HG03354 (cell line): Measurements from ENCODE around the gene DPF1.
"Not testable (repeated sequence)": the region's sequence is repeated elsewhere in the genome, so short reads cannot be mapped to it uniquely, and the experiment has no call there.

Experiments used
- ATAC-seq: cut with Tn5 transposase; IDR thresholded peaks from one replicate; pipeline ENCODE4 v1.9.1; 2021; ENCODE audit warnings: mild to moderate bottlenecking; ENCODE audit not compliant: unreplicated experiment, poor library complexity, severe bottlenecking

Gene DPF1

DNA sequence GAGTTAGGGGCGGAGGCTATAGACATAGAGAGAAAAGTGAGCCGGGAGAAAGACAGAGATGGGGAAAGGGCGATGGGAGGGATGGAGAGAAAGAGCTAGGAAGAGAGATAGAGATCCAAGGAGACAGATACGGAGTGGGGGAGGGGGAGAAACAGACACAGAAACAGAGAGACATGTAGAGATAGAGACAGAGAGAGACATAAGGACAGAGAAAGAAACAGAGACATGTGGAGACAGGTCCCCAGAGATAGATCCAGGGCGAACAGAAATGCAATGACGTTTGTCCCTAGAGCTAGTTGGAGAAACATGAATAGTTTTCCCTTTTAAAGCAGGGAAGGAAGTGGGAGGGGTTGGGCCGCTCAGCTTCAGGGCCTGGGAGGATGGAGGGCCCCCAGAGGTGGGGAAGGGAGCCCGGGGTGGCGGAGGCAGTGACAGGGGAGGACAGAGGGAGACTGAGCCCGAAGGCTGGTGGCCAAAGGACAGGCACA, 27.6 kb upstream of the DPF1 start:
- no peak for ATAC-seq

DNA sequence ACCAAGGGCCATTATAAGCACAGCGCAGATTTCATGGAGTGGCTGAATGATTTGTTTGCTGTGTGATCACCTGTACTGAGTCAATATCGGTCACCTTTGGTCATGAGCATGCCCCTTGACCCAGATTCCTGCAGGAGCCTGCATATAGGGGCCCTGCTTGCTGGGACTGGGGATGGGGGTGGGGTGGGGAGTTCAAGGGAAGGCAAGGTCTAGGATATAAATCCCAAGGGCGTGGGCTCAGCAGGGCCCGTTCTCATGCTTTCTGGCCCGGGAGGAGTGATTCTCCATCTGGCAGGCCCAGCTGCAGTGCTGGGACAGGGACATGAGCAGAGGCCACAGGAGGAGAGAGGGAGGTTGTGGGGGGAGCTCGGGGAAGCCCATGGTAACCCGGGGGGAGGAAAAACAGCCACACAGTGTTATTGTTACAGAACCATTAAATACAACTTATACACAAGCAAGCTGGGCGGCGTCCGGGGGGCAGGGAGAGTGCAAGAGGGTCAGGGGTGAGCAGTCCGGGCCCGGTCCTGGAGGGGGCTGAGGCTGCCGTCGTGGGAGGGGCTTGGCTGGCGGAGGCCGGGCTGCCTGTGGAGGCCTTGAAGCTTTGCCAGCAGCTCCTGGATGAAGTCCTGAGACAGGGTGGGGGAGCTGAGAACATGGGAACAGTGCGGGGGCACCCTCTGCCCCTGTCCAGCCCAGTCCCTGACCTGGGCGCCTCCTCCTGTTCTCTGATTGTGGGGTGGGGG, 27.0 kb upstream of the DPF1 start:
- no peak for ATAC-seq

DNA sequence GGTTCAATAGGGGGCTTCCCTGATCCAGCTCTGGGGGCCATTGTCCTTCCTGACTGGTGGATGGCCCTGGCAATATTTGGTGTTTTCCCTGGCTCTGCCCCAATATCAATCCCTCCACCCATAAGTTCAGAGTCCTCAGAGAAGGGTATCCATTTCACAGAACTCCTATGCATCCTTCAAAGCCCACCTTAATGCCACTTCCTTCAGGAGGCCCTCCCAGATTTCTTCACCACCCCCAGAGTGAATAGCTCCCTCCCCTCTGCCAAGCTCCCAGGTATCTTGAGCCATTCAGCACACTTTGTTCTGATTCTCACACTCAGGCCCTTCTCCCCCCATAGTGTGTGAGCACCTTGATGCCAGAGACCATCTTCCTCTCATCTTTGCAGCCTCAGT, 26.4 kb upstream of the DPF1 start:
- ATAC-seq, result no peak

DNA sequence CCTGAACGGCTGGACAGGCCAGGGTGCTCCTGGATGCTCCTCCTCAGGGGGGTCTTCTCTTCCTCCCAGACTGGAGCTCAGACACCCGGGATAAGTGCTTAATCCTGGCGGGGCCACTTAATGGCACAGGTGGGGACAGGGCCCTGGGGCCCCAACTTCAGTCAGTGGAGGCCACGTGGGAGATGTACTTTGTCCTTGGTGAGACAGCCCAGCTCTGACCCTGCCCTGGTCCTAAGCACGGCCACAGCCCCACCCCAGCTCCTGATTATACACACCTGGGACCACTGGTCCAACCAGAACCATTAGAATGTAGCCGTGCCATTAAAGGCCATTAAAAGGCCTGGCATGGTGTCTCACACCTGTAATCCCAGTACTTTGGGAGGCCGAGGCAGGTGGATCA, 24.4 kb upstream of the DPF1 start:
- no peak for ATAC-seq

DNA sequence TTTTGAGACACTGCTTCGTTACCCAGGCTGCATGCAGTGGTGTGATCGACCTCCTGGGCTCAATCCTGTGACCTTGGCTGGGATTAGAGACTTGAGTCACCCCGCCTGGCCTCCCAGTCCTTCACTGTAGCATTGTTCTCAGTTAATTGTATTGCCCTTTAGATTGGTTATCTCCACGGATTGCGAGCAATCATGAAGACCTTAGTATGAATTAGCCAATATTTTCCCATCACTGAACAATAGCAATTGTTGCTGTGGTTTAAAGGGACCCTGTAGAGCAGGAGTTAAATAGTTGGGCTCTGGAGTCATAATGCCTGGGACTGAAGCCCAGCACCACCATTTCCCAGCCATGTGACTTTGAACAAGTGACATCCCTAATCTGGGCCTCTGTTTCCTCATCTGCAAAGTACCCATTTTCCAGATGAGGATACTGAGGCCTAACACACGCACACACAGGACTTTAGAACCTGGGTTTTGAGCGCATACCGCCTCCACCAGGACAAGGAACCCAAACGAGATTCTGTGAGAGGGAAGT, 23.8 kb upstream of the DPF1 start:
- no peak for ATAC-seq

DNA sequence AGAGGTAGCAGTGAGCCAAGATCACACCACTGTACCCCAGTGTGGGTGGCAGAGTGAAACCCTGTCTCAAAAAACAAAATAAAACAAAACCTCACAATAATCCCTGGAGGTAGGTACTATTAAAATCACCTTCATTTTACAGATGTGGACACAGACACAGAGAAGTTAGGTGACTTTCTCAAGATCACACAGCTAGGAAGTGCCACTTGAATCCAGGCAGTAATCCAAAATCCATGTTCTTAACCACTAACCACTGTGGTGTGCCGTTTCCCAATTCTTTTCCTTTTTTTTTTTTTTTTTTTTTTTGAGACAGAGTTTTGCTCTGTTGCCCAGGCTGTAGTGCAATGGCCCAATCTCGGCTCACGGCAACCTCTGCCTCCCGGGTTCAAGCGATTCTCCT, 23.1 kb upstream of the DPF1 start:
- no peak for ATAC-seq

DNA sequence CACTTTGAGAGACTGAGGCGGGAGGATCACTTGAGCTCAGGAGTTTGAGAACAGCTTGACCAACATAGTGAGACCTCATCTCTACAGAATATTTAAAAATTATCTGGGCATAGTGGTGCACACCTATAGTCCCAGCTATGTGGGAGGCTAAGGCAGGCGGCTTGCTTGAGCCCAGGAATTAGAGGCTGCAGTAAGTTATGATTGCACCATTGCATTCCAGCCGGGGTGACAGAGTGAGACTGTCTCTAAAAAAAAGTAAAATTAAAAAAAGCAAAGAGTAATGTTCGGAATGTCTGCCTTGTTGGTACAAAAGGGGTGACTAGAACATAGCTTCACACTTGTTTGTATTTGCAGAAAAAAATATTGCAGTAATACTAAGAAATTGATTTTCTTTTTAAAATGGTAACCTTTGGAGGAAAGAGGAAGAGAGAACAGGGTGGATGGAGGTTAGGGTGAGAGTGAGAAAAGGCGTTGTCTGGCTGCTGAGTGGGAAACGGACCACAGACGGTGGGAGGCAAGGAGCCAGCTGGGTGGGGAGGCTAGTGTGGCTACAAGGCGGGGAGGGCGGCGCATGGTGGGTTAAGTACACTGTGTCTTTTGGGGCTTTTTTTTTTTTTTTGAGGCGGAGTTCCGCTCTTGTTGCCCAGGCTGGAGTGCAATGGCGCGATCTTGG, 21.9 kb upstream of the DPF1 start:
- ATAC-seq, result no peak

DNA sequence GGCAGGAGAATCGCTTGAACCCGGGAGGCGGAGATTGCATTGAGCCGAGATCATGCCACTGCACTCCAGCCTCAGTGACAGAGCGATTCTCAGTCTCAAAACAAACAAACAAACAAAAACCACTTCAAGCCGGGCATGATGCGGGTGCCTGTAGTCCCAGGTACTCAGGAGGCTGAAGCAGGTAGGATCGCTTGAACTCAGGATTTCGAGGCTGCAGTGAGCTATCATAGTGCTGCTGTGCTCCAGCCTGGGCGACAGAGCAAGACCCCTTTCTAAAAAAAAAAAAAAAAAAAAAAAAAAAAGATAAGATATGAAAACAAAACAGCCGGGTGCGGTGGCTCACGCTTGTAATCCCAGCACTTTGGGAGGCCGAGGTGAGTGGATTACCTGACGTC, 19.3 kb upstream of the DPF1 start:
- ATAC-seq, result no peak

DNA sequence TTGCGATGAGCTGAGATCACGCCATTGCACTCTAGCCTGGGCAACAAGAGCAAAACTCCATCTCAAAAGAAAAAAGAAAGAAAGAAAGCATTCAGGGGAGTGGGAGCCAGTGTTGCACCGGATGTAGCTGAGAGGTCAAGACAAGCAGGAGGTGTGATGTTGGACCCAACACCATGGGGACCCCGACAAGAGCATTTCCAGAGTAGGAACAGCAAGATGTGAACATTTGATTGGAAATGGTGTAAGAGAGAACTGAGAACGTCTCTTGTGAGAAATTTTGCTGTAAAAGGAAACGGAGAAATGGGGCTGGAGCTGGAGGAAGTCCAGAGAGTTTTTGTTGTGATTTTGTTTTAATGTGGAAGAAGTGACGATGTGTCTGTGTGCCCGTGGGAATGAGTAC, 15.8 kb upstream of the DPF1 start:
- no peak for ATAC-seq

DNA sequence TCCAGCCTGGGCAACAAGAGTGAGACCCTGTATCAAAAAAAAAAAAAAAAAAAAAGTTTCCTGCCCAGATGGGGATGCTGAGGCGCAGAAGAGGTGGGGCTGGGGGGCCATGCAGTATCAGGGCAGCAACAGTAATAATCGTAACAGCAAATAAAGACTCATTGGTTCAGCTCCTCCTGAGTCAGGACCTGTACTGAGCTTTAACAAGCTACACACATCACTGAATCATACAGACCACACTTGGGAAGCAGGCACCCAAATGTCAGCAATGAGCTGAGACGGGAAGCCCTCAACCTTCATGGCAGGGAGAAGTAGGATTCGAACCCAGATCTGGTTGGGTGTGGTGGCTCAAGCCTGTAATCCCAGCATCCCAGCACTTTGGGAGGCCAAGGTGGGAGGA, 10.6 kb upstream of the DPF1 start:
- ATAC-seq, result no peak

DNA sequence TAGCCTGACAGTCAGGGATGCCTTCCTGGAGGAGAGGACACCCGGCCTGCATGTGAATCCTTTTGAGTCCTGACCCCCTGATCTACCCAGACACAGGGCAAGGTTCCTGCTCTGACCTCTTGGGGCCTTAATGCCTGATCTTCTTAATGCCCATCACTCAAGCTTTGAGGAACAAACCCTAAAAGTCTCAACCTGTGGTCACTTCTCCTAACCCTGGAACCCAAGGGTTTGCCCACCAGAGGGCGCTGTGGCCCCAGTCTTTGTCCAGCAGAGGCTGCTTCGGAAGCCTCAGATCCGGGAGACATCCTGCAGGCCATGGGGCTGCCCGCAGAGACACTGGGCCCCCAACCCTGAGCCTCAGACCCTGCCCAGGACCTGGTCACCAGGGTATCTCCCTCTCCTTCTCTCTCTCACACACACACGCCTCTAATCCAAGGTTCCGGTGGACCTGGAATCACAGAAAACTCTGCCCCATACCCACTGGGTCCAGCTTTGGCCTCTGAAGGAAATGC, 9.8 kb upstream of the DPF1 start:
- no peak for ATAC-seq

DNA sequence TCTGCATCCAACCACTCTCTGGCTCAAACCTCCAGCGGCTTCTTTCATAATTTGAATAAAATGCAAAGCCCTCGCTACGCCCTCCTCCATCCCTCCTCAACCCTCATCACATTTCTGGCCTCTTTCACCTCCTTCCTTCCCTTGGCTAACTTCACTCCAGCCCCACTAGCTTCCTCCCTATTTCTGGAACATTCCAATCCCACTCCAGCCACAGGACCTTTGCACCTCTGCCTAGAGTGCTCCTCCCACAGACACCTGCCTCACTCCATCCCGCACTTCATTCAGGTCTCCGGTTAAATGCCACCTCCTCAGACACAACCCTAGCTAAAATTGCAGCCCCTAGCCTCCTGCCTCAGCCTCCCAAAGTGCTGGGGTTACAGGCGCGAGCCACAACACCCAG, 7.9 kb upstream of the DPF1 start:
- ATAC-seq, result no peak

DNA sequence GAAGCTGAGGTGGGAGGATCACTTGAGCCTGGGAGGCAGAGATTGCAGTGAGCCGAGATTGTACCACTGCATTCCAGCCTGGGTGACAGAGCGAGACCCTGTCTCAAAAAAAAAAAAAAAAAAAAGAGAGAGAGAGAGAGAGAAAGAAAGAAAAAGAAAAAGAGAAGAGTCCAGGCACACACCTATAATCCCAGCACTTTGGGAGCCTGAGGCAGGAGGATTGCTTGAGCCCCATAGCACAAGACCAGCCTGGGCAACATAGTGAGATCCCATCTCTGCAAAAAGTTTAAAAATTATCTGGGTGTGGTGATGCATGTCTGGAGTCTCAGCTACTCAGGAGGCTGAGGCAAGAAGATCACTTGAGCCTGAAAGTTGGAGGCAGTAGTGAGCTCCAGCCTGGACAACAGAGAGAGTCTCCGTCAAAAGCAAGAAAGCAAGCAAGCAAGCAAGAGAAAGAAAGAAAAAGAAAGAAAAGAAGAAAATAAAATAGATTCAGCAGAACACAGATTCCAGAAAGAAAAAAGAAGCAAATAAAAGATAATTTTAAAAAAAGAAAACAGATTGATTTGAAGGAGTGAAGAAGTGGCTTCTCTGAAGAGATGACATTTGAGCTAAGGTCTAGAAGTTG, 6.6 kb upstream of the DPF1 start:
- ATAC-seq, result not testable (repeated sequence)

DNA sequence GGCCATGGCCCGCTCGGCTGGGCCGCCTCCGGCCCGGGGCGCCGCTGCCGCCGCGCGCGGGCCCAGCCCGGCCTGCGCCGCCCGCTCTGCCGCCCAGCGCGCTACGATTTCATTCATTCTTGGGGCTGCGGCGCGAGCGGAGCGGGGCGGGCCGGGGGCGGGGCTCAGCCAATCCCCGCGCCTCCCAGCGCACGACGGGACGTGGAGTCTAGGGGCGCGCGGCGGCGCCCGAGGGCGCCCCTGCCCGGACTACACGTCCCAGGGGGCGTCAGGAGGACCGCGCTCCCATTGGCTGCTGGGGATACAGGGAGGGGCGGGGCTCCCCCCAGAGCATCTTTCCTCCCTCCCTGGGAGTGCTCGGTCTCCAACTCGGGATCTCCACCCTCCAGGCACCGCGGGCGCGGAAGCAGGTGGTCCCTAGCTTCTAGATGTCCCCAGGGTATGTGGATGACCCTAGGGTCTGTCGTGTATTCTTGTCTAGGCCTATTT, 5.6 kb upstream of the DPF1 start:
- peak; percentile 68 for ATAC-seq

DNA sequence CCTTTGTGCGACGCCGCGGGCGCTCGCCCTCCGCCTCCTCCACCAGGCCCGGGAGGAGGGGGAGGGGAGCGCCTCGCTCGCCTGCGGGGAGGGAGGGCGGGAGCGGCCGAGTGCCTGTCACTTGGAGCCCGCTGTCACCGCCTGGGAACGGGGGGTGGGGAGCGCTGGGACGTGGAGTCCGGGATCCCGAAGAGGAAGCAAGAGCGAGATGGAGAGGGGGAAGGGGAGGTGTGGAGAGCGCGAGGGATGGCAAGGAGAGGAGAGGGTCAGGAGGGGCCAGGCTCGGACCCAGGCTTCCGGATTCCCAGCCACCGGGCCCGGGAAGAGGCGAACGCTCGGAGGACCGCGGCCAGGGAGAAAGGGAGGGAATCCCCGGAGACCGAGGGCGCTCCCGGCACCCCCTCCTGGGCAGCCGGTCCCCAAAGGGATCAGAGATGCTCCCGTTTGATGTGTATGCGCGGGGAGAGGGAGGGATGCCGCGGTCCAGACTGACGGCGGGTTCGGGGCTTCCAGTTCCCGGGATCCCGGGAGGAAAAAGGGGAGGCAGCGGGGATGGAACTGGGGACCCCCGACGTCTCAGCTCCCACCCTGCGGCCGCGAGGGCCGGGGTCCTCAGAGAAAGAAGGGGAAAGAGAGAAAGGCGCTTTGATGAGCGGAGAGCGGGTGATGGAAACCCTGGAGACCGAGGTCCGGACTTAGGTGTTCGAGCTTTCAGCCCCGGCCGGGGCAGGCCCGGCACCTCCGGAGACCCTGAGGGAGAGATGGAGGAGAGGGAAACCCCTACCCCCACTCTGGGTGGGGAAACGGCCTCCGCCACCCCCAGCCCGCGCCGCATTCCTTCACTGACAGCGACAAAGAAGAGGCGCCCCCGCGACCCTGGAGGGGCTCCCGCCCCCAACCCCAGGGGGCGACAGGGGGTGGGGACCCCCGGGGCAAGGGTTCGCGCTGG, 4.7 kb upstream of the DPF1 start:
- ATAC-seq, result no peak

DNA sequence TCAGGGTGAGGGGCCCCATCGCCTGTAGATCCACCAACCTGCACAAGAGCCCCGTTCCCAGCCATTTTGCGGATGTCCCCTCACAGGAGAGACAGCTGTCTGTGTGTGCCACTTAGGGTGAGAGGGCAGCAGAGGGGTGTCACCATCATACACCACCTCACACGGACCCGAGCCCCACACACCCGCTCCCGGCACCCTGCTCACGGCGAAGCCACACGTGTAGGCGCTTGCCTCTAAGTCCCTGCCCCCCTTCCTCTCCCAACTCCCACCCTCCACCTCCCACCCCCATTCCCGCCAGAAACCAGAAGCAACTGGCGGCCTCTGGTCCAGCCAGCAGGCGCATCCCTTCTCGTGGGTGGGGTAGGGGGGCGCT, 4.0 kb upstream of the DPF1 start:
- no peak for ATAC-seq

DNA sequence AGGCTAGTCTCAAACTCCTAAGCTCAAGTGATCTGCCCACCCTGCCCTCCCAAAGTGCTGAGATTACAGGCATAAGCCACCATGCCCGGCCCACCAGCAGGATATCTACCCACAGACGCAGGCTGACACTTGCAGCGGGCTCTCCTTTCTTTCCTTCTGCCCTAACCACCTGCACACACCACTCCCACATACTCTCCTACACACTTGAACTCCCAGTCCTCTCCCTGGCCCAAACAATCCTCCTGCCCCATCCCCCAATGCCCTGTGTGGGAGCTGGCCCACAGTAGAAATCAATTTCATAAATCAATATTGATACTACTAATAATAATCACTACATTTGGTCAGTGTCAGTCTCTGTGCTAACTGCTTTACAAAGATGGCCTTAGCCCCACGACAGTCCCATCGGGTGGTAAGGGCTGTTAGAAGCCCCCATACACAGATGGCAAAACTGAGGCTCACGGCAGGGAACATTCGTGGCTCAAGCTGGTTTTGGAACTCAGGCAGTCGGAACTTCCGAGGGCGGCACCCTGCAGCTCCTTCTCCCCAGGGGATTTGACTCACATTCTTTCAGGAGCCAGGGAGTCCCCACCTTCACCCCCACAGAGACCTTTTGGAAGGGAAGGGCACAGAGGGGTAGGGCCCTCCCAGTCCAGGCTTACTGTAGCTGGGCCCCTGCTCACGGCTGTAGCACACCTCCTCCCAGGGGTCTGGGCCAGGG, 3.4 kb upstream of the DPF1 start:
- no peak for ATAC-seq

DNA sequence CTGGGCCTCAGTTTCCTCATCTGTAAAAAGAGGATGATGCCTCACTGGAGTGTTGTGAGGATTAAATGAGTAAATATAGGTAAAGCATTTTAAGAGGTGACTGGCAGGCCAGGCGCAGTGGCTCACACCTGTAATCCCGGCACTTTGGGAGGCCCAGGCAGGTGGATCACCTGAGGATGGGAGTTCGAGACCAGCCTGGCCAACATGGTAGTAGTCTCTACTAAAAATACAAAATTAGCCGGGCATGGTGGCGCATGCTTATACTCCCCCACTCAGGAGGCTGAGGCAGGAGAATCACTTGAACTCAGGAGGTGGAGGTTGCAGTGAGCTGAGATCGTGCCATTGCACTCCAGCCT, 819 bp upstream of the DPF1 start:
- not testable (repeated sequence) for ATAC-seq

DNA sequence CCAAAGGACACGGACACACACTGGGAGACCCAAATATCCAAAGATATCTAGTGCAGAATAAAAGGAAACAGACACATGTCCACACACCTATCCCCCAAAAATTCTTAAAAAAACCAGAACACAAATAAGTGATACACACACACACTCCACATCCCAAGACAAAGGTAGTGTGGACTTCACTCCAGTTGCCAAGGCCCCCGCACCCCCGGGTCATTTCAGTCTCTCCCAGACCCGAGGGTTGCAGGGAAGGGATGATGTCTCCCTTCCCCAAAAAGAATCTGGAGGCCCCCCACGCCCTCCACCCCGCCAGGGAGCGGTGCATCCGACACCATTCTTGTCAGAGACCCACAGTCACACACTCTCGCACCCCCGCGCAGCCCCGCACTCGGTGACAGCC, 407 bp downstream of the DPF1 start:
- no peak for ATAC-seq
